Renal cortical epithelial cell (primary cell): ENCODE measurements around the gene ANAPC2. TPM values are rescaled to one million over a fixed set of nuclear protein-coding genes. Genes with fewer than 3 reads are reported as not detected.

Source experiments
- DNase-seq: peaks from one replicate; pipeline ENCODE4 v3.0.0-alpha.2; 2011; ENCODE audit warnings: low read depth
- total RNA-seq: library from RNA; depleted of rRNA; stranded (reverse); fragments of >200 nt; gene quantifications from 2 replicates; pipeline ENCODE4 v1.2.3, GENCODE V29; 2014

The ANAPC2 gene
- total RNA-seq, 1 donor from 2014 or later: 28.9 TPM

DNA sequence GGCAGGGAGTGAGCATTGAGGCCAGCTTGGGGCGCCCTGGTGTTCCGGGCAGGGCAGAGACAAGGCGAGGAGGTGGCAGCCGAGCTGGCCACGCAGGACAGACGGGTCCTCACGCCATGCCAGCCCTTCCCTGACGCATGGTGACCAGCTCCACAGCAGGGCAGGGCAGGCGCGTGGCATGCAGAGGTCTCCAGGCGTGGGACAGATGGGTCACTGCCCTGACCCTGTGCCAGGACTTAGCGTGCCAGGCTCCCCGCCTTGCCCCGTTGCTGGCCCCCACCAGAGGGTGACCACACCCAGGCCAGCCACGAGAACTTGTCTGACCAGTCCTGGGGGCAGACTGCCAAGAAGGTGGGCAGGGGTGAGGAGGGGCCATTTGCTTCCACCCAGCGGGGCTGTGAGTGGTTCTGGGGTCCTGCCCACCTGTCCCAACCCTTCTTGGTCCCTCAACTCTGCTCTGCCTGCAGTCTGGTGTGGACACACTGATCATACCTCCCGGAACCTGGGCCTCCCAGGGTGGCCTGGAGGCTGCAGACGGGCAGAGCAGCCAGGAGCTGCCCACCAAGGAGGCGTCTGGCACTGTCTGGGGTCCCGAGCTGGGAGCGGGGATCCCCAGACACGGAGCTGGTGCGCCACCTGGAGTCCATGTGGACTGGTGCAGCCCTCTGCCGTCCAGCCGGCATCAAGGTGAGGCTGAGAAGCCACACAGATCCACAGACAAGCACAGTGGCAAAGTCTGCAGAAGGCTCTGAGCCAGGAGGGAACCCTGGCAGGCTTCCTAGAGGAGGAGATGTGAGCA, 38.9 kb upstream of the ANAPC2 start, which contains the start of gene RNF224:
Gene RNF224, plus strand, starts transcription at position 449 of the 799 bp plus-strand sequence. CDS start 834 bp downstream, outside the sequence.
- DNase-seq: peak; percentile 50

DNA sequence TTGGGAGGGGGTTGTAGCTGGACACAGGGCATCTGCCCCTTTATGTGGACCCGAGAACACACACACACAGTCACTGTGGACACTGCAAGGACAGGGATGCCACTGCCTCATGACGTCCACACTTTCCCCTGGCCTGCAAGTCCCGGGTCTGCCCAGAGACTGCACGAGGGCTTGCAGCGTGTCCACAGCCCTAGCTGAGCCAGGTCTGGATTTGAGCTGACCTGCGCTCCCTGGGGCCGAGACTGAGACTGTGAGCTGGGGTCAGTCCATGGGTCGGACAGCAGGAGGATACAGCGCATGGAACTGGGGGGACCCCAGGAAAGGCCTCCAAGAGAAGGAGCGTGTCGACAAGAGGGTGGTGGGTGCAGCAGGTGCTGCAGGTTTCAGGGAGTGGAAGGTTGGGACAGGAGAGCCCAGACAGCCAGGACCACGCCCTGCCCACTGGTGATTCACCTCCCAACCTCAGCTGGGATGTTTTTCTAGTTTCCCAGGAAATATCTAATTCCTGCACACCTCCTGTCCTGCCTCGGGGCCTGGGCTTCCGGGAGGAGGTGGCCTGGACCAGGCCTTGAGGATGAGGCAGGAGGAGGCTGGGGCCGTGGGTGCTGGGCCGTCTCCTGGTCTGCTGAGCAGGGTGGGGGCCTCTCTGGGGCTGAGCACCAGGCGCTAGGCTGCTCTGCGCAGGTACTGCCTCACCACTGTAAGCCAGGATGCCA, 38.1 kb upstream of the ANAPC2 start:
- DNase-seq: peak; percentile 42

DNA sequence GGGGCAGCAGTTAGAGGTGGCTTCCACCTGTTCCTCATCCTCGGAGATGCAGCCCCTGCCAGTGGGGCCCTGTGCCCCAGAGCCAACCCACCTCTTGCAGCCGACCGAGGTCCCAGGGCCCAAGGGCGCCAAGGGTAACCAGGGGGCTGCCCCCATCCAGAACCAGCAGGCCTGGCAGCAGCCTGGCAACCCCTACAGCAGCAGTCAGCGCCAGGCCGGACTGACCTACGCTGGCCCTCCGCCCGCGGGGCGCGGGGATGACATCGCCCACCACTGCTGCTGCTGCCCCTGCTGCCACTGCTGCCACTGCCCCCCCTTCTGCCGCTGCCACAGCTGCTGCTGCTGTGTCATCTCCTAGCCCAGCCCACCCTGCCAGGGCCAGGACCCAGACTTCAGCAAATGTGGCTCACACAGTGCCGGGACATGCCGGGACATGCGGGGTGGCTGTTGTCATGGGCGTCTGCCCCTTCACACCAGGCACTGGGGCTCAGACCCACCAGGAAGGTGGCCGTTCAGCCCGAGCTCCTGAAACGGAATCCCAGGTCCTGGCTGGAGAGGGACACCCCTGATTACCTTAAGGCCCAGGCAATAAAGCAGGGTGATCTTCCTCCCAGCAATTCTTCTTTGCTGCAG, 37.5 kb upstream of the ANAPC2 start:
- no peak for DNase-seq

DNA sequence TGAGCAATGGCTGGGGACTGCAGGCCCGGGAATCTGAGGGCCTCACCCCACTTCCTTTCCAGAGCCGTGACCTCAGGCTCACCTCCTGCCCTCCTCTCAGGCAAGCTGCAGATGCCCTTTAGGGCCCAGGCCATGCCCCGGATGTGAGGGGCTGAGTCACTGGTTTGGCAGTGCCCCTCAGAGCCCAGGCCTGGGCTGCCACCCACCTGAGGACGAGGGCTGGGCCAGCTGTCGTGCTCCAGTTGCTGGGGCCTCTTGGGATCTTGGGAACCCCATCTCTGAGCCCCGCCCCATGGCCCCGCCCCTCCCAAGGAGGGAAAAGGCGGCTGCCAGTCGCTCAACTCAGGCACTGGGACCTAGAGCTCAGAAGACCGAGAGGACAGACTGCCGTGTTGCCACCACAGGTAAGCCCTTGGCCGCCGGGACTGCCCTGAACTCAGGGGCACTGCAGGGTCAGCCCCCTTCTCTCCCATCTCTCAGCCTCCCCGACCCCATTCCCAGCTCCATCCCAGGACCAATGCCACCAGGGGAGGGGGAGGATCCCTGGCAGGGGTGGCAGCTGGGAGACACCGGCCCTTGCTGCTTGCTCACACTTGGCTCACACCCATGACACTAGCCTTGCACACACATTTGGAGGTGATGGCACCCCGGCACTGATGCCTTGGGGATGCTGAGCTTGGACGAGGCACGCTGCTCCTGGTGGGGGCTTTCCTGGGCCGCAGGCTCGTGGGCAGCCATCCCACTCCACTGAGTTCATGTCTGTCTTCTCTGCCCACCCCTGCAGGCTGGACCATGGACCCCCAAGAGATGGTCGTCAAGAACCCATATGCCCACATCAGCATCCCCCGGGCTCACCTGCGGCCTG, 36.7 kb upstream of the ANAPC2 start, which contains the start of gene CYSRT1:
Gene CYSRT1, plus strand, starts transcription at position 345 of the 865 bp plus-strand sequence. Its CDS starts 448 bp downstream, at position 793.
- no peak for DNase-seq

DNA sequence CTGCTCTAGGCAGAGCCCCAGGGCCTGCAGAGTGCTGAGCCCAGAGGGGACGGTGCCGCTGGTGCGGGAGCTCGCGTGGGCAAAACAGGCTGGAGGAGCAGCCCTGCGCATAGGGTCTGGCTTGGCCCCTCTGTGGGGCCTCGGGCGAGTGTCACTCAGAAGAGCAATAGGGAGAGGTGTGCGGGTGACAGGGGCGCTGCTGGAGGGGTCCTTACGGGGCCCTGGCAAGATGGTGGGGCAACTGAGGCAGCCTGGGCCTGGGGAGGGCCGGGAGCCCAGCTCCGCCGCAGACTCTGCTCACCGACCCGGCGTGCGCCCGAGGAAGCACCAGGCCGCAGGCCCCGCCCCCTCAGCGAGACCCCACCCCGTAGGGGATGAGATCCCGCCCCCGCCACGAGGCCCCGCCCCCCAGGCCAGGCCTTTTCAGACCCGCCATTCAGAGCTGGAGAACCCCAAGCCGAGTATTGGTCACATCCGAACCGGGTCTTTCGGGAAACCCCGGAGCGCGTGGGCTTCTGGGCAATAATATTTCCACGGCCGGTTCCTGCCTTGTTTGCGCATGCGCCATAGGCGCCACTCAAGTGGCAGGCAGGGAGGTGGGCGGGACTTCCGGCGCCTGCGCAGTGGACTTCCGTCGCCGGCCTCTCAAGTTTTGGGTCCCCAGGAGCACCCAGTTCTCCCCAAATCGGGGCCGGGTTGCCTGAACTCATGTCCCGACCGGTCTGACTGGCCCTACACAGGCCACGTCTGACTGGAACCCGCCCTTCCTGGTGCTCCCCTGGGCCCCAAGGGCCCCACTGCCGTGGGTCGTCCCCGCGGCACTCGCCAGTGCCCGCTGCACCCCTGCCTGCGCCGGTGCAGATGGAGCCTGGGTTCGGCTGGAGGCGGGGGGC, 35.0 kb upstream of the ANAPC2 start:
- DNase-seq: peak; percentile 96

DNA sequence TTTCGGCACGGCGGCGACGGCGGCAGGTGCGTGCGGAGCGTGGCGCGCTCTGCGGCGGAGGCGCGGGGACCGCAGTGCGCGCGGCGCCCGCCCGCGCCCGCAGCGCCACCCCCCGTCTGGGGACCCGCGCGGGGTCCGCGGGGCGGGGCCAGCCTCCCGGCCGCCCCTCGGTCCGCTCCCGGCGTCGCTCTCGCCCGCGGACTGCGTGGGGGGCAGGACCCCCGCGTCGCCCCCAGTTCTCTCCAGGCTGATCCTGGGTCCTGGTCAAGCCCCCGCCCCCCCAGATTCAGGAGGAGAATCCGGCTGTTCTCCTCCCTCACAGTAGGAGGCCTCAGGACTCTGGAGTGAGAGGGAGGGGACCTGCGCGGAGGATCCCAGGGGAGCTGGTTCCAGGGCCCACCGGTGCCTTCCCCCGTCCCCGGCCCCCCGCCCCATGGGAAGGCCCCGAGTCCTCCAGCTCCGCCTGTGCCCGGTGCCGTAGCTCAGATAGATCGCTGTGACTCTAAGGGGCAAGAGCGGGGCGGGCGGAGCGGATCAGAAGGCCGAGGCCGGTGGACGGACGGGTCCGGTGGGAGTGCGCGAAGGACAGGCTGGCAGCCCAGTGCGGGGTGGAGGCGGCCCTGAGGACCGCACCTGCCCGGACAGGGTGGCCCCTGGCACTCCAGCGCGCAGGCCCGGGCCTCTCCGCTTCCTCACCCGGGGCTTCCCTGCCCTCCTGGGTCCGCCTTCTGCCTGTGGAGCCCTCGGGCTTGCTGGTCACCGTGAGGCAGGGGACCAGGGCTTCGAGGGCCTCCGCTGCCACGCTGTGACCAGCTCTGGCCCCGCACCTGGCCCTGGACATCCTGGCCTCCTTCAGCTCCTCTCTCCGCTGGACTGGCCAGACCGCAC, 34.1 kb upstream of the ANAPC2 start, which contains the start of gene RNF208:
Gene RNF208, minus strand, starts transcription at position 51 of the 888 bp plus-strand sequence. CDS start 1,028 bp downstream, outside the sequence.
- no peak for DNase-seq

DNA sequence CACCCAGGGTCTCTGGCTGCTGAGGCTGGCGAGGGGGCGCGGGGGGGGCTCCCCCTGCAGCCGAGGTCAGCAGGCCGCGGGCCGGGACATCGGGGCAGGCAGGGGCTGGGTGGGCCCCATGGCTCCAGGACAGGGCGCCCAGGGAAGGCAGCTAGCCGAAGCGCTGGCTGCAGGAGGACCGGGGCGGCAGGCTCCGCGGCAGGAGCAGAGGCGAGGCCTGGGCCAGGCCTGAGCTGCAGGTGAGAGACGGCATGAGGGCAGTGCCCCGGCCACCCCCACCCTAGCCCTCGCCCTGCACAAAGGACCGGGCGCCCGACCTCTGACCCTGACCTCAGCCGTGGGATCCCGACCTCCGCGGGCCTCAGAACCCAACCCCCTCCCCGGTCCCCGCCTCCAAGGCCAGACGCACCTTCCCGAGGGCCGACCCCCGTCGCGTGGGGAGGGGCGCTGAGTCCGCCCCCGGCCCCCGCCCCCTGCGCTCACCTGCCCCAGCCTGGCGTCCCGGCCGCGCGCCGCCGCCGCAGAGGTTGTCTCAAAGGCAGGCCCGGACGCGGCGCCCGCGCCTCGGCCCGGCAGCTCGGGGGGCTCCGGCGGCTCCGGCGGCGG, 33.2 kb upstream of the ANAPC2 start:
- no peak for DNase-seq

DNA sequence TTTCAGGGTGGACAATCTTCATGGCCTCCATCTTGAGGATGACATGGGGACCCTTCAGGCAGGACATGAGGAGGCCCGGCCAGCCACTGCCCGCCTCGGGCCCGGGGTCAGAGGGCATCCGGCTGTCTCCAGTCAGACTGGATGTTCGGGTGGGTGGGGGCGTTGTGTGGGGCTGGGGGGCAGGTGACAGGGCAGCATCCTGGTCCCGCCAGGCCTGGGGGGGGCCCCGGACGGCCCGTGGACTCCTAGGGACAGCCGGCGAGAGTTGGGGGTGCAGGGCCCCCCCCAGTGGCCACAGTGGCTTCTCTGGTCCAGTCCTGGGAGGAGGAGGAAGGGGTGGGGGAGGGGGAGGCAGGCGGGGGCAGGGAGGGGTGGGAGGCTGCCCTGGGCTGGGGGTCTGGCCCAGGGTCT, 32.7 kb upstream of the ANAPC2 start:
- no peak for DNase-seq

DNA sequence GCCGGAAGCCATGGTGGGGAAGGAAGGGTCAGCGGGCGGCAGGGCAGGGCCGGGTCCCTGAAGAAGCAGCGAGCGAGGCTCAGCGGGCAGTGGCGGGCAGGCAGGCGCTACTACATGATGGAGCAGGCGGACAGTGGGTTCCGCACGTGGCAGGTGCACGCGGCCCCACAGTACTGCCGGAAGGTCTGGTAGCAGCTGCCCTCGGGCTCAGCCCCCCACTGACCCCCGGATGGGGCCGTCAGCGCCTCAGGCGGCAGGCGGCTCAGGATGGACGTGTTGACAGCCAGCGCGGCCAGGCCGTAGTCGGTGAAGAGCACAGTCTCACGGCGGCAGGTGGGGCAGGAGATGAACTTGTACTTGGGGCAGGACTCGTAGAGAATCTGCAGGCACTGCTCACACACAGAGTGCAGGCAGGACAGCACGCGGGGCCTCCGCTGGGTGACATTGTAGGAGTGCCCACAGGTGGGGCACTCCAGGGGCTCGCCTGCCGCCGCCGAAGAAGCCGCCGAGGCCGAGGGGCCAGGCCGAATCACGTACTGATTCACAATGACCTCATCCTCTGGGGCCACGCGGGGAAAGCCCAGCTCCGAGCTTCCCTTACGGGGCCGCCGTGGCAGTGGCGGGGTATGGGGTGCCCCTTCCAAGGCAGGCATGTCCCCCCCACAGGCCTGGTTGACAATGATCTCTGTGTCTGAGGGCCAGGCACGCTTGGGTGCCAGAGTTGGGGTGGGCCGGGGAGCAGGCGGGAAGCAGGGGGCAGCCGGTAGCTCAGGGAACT, 32.1 kb upstream of the ANAPC2 start:
- DNase-seq: no peak

DNA sequence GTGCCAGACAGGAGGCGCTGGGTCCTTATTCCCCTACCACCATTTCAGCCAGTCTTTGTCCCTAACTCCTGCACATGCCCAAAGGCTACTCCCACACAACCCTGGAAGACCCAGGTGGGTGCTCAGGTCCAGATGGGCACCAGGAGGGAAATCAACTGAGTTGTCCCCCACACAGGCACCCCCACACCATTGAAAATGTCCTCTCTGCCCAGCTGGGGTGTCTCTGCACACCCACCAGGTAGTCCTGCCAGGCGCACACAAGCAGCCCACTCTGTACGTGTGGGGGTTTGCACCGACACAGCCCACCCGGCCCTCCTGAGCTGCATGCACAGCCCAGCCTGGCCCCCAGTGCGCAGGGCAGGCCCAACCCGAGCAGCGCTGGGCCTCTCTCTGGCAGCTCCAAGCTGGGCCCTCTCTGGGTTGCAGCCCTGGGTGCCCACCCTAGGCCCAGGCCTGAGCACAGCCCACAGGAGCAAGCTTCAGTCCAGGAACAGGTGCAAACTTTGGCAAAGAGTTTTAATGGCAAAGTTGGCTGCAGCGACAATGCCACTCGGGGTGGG, 31.5 kb upstream of the ANAPC2 start:
- no peak for DNase-seq

DNA sequence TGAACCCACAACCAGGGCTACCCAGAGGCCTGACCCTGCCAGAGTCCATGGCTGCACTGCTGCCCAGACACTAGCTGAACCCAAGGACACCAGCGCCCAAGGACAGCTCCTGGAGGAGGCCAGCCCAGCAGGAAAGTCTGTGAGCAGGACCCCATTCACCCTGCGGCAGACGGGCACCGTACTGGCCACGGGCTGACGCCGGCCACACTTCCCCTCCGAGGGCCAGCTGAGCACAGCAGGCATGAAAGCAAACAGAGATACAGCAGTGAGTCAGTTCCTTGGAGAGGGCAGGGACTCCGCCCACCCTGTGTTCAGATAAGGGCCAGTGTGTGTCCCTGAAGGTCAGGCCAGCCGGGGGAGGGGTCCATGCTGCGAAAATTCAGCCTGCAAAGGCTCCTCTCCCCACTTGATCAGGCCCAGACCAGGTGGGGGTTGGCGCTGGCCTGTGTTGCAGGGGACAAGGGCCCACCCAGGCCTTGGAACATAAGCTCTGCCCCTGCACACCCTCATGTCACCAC, 30.5 kb upstream of the ANAPC2 start:
- DNase-seq: no peak

DNA sequence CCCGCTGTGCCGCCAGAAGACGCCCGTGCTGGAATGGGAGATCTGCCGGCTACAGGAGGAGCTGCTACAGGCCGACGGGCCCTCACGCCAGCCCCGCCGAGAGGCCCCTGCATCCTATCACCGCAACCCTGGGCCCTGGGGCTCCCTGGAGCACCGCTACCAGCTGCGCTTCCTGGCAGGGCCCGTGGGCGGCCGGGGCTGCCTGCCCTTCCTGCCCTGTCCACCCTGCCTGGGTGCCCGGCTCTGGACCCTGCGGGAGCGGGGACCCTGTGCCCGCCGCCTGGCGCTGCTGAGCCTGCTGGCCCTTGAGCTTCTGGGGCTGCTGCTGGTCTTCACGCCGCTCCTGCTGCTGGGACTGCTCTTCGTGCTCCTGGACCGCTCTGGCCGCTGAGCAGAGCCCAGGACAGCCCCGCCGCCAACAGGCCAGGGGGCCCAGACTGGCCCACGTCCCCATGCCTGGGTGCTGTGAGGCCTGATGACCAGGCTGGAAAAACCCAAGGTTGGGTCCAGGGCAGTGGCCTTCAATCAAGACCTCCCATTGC, 29.9 kb upstream of the ANAPC2 start:
- no peak for DNase-seq

DNA sequence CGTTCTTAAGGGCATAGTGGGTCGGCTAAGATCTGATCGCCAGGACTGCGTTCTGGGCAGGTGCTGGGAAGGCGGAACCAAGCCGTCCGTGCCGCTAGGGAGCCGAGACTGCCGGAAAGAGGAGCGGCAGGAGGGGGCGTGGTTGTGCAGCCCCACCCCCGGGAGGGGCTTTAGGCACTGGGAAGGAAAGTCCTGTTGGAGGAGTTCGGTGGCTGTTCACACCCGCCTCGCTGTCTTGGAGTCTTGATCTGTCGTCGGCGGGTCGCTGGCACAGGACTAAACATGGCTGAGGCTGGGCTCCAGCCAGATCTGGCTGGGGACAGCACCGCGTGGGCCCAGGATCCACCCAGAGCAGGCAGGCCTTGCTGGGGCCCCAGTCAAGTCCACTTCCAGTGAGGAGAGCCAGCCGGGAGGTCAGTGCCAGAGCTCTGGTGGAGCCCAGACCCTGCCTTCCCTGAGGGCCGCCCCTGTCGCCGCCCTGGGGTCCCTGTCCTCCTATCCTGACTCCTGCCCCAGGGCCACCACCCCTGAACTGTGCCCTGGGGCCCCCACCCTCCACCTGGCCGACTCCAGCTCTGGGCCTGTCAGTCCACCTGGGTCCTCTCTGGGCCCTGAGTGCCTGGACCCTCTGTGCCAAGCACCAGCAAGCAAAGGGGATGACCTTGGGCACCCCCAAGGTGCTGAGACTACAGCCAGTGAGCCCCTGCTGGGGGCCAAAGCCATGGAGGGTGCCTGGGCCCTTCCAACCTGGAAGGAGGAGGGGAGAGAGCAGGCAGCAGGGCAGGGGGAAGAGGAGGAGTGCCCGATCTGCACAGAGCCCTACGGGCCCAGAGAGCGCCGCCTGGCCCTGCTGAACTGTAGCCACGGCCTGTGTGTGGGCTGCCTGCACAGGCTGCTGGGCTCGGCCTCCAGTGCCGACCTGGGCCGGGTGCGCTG, 29.2 kb upstream of the ANAPC2 start:
- peak; percentile 58 for DNase-seq

DNA sequence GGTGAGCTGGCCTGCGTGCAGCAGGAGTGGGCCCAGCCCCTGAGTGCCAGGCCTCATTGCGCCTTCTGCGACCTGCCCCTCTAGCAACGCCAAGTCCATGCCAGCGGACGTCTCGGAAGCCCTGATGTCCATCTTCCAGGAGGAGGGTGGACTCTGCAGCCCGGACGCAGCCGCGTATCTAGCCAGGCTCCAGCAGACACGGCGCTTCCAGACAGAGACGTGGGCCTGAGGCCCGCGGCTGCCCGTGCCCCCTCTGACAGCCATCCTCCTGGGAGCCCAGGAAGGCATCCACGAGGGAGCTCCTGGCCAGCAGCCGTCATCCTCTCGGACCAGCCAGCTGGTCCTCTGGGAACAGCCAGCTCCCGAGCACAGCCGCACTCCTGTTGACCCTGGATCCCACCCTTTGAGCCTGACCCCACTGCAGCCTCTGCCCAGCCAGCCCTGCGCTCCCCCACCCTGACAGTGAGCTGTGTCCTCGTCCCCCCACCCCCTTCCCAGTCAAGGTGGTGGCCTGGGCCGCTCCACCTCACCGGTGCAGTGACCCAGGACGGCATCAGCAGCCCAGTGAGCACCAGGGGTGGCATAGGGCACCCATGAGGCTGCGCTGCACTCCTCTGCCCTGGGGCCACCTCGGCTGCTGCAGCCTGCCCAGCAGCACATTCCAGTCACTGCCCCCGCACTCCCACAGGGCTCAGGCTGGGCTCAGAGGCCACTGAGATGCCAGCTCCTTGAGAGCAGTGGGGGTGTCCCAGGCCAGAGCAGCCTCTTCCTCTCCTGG, 28.0 kb upstream of the ANAPC2 start:
- peak; percentile 19 for DNase-seq
